HFFc6 (cell line): ENCODE data around the gene PRRX1. TPM values are rescaled to one million over a fixed set of nuclear protein-coding genes. Genes with fewer than 3 reads are reported as not detected.

Experiments
- DNase-seq: peaks from one replicate; pipeline ENCODE4 v3.0.0-alpha.2; 2018
- H3K27ac Mint-ChIP-seq: 2 replicates; pipeline ENCODE4 v1.8.0; 2020; ENCODE audit warnings: mild to moderate bottlenecking, mixed read lengths
- H3K27me3 Mint-ChIP-seq: 2 replicates; pipeline ENCODE4 v1.8.0; 2021; ENCODE audit warnings: mild to moderate bottlenecking, moderate library complexity, mixed read lengths; ENCODE audit not compliant: insufficient read depth
- H3K36me3 Mint-ChIP-seq: 2 replicates; pipeline ENCODE4 v1.8.0; 2021; ENCODE audit warnings: low read depth, mixed read lengths
- H3K4me1 Mint-ChIP-seq: 2 replicates; pipeline ENCODE4 v1.8.0; 2020; ENCODE audit warnings: low read depth, mixed read lengths
- H3K4me3 Mint-ChIP-seq: 2 replicates; pipeline ENCODE4 v1.8.0; 2020; ENCODE audit warnings: mild to moderate bottlenecking, moderate library complexity, mixed read lengths
- H3K9me3 Mint-ChIP-seq: 2 replicates; pipeline ENCODE4 v1.8.0; 2020; ENCODE audit warnings: mild to moderate bottlenecking, mixed read lengths
- total RNA-seq, 6 experiments: library from RNA; stranded (reverse); fragmentation: NEBNext Ultra II Directional; extraction: Animal tissue kit (Norgen Biotek cat#: 25700); gene quantifications; 2 replicates in 1 of 6; 3 replicates in 5 of 6; pipeline ENCODE4 v1.2.3, GENCODE V29; 2021
- TF ChIP-seq, protein P1 (sequence below): fragments of 200-600 bp; sonication (generic); IDR thresholded peaks from 2 replicates; pipeline ENCODE4 v1.5.0; 2021; ENCODE audit warnings: antibody characterized with exemption, mild to moderate bottlenecking

The PRRX1 gene
- total RNA-seq, 6 experiments from 2014 or later, result 151 to 310 (median 270) TPM

DNA sequence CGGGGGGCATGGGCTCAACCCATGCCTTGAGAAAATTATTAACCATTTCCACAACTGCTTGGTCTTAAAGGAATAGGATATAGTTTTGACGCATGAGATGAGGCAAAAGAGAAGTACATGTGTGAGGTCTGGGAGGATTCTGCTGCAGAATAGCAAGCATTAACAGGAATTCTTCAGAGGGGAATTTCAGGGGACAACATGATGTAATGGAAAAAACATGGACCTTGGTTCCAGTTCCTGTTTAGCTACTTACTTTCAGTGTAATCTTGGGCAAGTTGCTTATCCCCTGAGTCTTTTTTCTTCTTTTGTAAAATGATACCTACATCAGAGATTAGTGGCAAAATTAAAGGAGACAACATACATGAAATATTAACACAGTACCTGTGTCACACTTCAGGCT, 85.6 kb downstream of the PRRX1 start:
- no peak overlapping the region for H3K27ac Mint-ChIP-seq
- H3K4me3 Mint-ChIP-seq, result no peak overlapping the region
- no peak for DNase-seq
- no peaks in the 10 kb centered on the region for H3K4me1 Mint-ChIP-seq
- no peaks in the 10 kb centered on the region for H3K9me3 Mint-ChIP-seq
- TF ChIP-seq, protein P1, sequence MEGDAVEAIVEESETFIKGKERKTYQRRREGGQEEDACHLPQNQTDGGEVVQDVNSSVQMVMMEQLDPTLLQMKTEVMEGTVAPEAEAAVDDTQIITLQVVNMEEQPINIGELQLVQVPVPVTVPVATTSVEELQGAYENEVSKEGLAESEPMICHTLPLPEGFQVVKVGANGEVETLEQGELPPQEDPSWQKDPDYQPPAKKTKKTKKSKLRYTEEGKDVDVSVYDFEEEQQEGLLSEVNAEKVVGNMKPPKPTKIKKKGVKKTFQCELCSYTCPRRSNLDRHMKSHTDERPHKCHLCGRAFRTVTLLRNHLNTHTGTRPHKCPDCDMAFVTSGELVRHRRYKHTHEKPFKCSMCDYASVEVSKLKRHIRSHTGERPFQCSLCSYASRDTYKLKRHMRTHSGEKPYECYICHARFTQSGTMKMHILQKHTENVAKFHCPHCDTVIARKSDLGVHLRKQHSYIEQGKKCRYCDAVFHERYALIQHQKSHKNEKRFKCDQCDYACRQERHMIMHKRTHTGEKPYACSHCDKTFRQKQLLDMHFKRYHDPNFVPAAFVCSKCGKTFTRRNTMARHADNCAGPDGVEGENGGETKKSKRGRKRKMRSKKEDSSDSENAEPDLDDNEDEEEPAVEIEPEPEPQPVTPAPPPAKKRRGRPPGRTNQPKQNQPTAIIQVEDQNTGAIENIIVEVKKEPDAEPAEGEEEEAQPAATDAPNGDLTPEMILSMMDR, result no peak
- H3K27me3 Mint-ChIP-seq, result 0 out of 2 replicates have a peak, but pooled peaks cover 3% of the 10 kb centered on the region
- H3K36me3 Mint-ChIP-seq, result no peaks in the 10 kb centered on the region

DNA sequence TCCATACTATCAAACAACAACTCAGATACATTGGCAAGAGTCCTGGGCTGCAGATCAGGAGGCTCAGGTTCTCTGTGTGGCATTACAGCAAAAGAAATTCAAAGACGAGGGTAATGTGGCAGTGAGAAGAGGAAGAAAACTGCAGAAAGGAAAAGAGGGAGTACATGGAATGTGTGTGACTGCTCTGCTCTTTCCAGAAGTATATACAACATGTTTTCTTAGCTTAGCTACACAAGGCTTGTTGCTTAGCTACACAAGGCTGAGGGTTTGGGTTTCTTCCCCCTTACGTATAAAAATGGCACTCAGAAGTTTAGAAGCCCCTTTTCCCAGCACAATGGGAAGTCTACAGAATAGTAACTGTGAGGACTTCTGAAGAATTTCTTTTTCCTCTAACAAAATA, 86.0 kb downstream of the PRRX1 start:
- H3K9me3 Mint-ChIP-seq, result no peaks in the 10 kb centered on the region
- H3K36me3 Mint-ChIP-seq, result no peaks in the 10 kb centered on the region
- H3K27ac Mint-ChIP-seq, result no peak overlapping the region
- 0 out of 2 replicates have a peak, but pooled peaks cover 3% of the 10 kb centered on the region for H3K27me3 Mint-ChIP-seq
- no peaks in the 10 kb centered on the region for H3K4me1 Mint-ChIP-seq
- DNase-seq, result no peak
- TF ChIP-seq, protein P1, result no peak
- no peak overlapping the region for H3K4me3 Mint-ChIP-seq

DNA sequence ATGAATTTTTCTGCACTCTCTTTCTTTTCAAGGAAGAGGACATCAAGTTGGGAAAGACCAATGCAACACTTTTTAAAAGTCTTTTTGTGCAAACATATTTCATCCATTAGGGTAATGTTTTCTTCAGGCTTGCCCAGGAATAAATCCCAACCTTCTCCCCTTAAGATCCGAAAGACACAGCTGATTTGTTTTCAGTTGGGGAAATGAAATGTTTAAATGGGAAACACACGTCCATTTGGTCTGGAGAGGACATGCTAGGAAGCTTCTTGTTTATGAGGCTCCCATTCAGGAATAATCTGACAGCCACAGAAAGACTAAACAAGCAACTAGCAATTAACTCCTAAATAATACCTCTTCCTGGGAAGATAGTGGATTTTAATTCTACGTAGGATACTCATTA, 91.9 kb downstream of the PRRX1 start:
- no peaks in the 10 kb centered on the region; the same call in 1 of the 2 replicates for H3K27me3 Mint-ChIP-seq
- H3K4me3 Mint-ChIP-seq, result no peak overlapping the region
- DNase-seq, result no peak
- H3K9me3 Mint-ChIP-seq, result no peaks in the 10 kb centered on the region
- H3K27ac Mint-ChIP-seq, result no peak overlapping the region
- H3K36me3 Mint-ChIP-seq, result no peaks in the 10 kb centered on the region; the same call in 1 of the 2 replicates
- TF ChIP-seq, protein P1, result no peak
- peaks cover 12% of the 10 kb centered on the region for H3K4me1 Mint-ChIP-seq

DNA sequence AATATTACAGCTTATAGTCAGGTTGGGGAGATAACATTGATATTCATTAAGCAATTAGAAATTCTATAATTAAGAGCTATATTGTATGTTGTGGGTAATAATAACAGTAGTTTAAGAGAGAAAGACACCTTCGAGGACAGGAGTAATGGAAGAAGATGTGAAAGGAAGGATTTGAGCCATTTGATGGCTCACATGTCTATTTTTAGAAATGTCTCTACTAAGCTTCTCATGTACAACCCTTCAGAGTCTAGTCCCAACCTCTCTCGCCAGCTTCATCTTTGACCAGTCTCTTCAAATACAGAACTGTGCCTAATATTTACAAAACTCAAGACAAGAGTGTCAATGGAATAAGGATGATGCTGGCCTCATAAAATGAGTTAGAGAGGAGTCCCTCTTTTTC, 95.1 kb downstream of the PRRX1 start:
- H3K27ac Mint-ChIP-seq, result no peak overlapping the region
- H3K4me1 Mint-ChIP-seq, result peaks cover 12% of the 10 kb centered on the region
- TF ChIP-seq, protein P1, result no peak
- H3K27me3 Mint-ChIP-seq, result no peaks in the 10 kb centered on the region; the same call in 1 of the 2 replicates
- H3K36me3 Mint-ChIP-seq, result no peaks in the 10 kb centered on the region; the same call in none of the 2 replicates
- 0 out of 2 replicates have a peak, but pooled peaks cover 5% of the 10 kb centered on the region for H3K9me3 Mint-ChIP-seq
- no peak for DNase-seq
- no peak overlapping the region for H3K4me3 Mint-ChIP-seq

DNA sequence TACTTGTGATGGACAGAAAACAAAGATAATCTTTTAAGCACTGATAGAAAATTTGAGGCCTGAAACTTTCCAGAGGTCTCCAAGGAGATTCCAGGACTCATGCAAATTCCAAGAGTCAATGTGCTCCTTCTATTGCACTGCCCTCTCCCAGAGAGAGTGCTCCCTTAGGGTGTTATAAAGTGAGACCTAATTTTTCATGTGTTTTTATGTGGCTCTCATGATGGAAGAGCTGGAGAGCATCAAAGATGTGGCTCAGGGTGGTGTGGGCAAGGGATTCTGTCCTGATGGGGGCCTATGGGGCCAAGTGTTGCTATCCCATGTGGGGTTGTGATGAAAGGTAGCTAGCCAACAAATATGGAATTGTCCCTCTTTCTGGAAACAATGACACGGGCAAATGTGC, 101.3 kb downstream of the PRRX1 start:
- Mint-ChIP-seq H3K27ac (peak overlapping the region; percentile 14; the same call in 1 of the 2 replicates), H3K36me3 (no peaks in the 10 kb centered on the region; the same call in none of the 2 replicates), H3K4me3 (no peak overlapping the region), H3K9me3 (0 out of 2 replicates have a peak, but pooled peaks cover 5% of the 10 kb centered on the region), H3K27me3 (no peaks in the 10 kb centered on the region), H3K4me1 (peaks cover 13% of the 10 kb centered on the region)
- TF ChIP-seq, protein P1, result no peak
- no peak for DNase-seq
